WTC11 (cell line): ENCODE measurements around the gene PLA2G4E. TPM values are rescaled to one million over a fixed set of nuclear protein-coding genes. Genes with fewer than 3 reads are reported as not detected.

Source experiments
- ATAC-seq: fragments of 200-7000 bp; cut with Tn5 transposase; 2 replicates; pipeline ENCODE4 v1.10.0; 2021; ENCODE audit warnings: mild to moderate bottlenecking, moderate library complexity
- CTCF ChIA-PET: fragments of 300-600 bp; sonication (Branson Sonifier 250); formaldehyde crosslinking; loops from one replicate; lab custom pipeline; 2021; ENCODE audit warnings: antibody characterized with exemption; lab: Charles Lee
- POLR2A ChIA-PET: fragments of 350-600 bp; sonication (Branson Sonifier 250); formaldehyde crosslinking; loops from one replicate; lab custom pipeline; 2021; ENCODE audit warnings: antibody characterized with exemption; lab: Charles Lee
- DNase-seq: peaks from one replicate; pipeline ENCODE4 v3.0.0; 2021; ENCODE audit warnings: low spot score
- H3K27ac Mint-ChIP-seq: 2 replicates; pipeline ENCODE4 v1.8.0; 2021; ENCODE audit warnings: mixed read lengths
- H3K27me3 Mint-ChIP-seq: 2 replicates; pipeline ENCODE4 v1.8.0; 2021; ENCODE audit warnings: low read depth, mild to moderate bottlenecking, moderate library complexity, mixed read lengths
- H3K36me3 Mint-ChIP-seq: 2 replicates; pipeline ENCODE4 v1.8.0; 2021; ENCODE audit warnings: mixed read lengths
- H3K4me1 Mint-ChIP-seq: 2 replicates; pipeline ENCODE4 v1.8.0; 2022; ENCODE audit warnings: mixed read lengths
- H3K4me3 Mint-ChIP-seq: 2 replicates; pipeline ENCODE4 v1.8.0; 2021; ENCODE audit warnings: mild to moderate bottlenecking, moderate library complexity, mixed read lengths
- H3K9me3 Mint-ChIP-seq: 2 replicates; pipeline ENCODE4 v1.8.0; 2021; ENCODE audit warnings: mixed read lengths
- AFF4 ChIP-seq: sonication (generic); formaldehyde crosslinking; IDR thresholded peaks from 2 replicates; pipeline ENCODE4 v1.8.1; 2023; ENCODE audit warnings: mild to moderate bottlenecking, missing genetic modification reagents, borderline replicate concordance
- ATF2 ChIP-seq: sonication (generic); formaldehyde crosslinking; IDR thresholded peaks from 2 replicates; pipeline ENCODE4 v1.8.1; 2022; ENCODE audit warnings: low read depth, missing genetic modification reagents, borderline replicate concordance
- CDX4 ChIP-seq: fragments of 250-450 bp; sonication (Bioruptor Pico); IDR thresholded peaks from 2 replicates; pipeline ENCODE4 v1.9.0; 2021; ENCODE audit warnings: moderate library complexity, mild to moderate bottlenecking, inconsistent platforms, borderline replicate concordance
- FOXK1 ChIP-seq: sonication (generic); formaldehyde crosslinking; IDR thresholded peaks from 2 replicates; pipeline ENCODE4 v1.8.0; 2022; ENCODE audit warnings: mild to moderate bottlenecking, moderate library complexity, missing genetic modification reagents
- FOXP1 ChIP-seq: sonication (generic); formaldehyde crosslinking; IDR thresholded peaks from 2 replicates; pipeline ENCODE4 v1.8.0; 2022; ENCODE audit warnings: missing genetic modification reagents, mild to moderate bottlenecking, moderate library complexity, borderline replicate concordance
- FOXP4 ChIP-seq: sonication (generic); formaldehyde crosslinking; IDR thresholded peaks from 2 replicates; pipeline ENCODE4 v1.8.0; 2022; ENCODE audit warnings: mild to moderate bottlenecking, missing genetic modification reagents
- GTF2I ChIP-seq: fragments of 250-450 bp; sonication (Bioruptor Pico); conservative IDR thresholded peaks from 2 replicates; pipeline ENCODE4 v1.4.0; 2021; ENCODE audit warnings: mild to moderate bottlenecking
- HMGA2 ChIP-seq: fragments of 250-450 bp; sonication (Bioruptor Pico); IDR thresholded peaks from 2 replicates; pipeline ENCODE4 v1.4.0; 2021; ENCODE audit warnings: mild to moderate bottlenecking, moderate library complexity
- IRF2 ChIP-seq: sonication (generic); formaldehyde crosslinking; IDR thresholded peaks from 2 replicates; pipeline ENCODE4 v1.8.0; 2022; ENCODE audit warnings: low read depth, missing genetic modification reagents, borderline replicate concordance
- MXD4 ChIP-seq: fragments of 250-450 bp; sonication (Bioruptor Pico); IDR thresholded peaks from 2 replicates; pipeline ENCODE4 v1.8.0; 2021; ENCODE audit warnings: mild to moderate bottlenecking, moderate library complexity, borderline replicate concordance
- NR2C2 ChIP-seq: sonication (generic); formaldehyde crosslinking; IDR thresholded peaks from 2 replicates; pipeline ENCODE4 v1.8.0; 2022; ENCODE audit warnings: mild to moderate bottlenecking, missing genetic modification reagents
- PREB ChIP-seq: sonication (generic); formaldehyde crosslinking; IDR thresholded peaks from 2 replicates; pipeline ENCODE4 v1.8.1; 2022; ENCODE audit warnings: mild to moderate bottlenecking, missing genetic modification reagents, moderate library complexity, borderline replicate concordance
- TCF7 ChIP-seq: sonication (generic); formaldehyde crosslinking; IDR thresholded peaks from 2 replicates; pipeline ENCODE4 v1.8.0; 2022; ENCODE audit warnings: mild to moderate bottlenecking, low read depth, missing genetic modification reagents, moderate library complexity
- ZBTB43 ChIP-seq: sonication (generic); formaldehyde crosslinking; IDR thresholded peaks from 2 replicates; pipeline ENCODE4 v1.8.1; 2023; ENCODE audit warnings: mild to moderate bottlenecking, missing genetic modification reagents
- ZNF138 ChIP-seq: sonication (generic); formaldehyde crosslinking; conservative IDR thresholded peaks from 2 replicates; pipeline ENCODE4 v1.8.1; 2022; ENCODE audit warnings: mild to moderate bottlenecking, moderate library complexity, missing genetic modification reagents
- ZNF512 ChIP-seq: sonication (generic); formaldehyde crosslinking; IDR thresholded peaks from 2 replicates; pipeline ENCODE4 v1.8.1; 2022; ENCODE audit warnings: missing genetic modification reagents, borderline replicate concordance
- ZSCAN18 ChIP-seq: fragments of 250-450 bp; sonication (Bioruptor Pico); IDR thresholded peaks from 2 replicates; pipeline ENCODE4 v2.1.2; 2022; ENCODE audit warnings: mild to moderate bottlenecking, moderate library complexity
- total RNA-seq: library from RNA; stranded (reverse); gene quantifications from 3 replicates; pipeline ENCODE4 v1.2.3, GENCODE V29; 2021

PLA2G4E gene
- total RNA-seq, 1 experiment from 2014 or later = not detected

GRCh38 chr15:41968701-41969100 lies 52.1 kb downstream of the PLA2G4E start:
- DNase-seq = no peak
- Mint-ChIP-seq H3K4me1 (peaks cover 41% of the 10 kb centered on the region), H3K36me3 (peaks cover 7% of the 10 kb centered on the region; the same call in 1 of the 2 replicates)
- TF ChIP-seq ZBTB43 (CRISPR knock-in tag) = no peak
- TF ChIP-seq NR2C2 (CRISPR knock-in tag) = no peak
- no peak for TF ChIP-seq TCF7
- no peak for TF ChIP-seq AFF4 (CRISPR knock-in tag)
- TF ChIP-seq HMGA2 (CRISPR knock-in tag) = no peak
- TF ChIP-seq MXD4 (CRISPR knock-in tag) = no peak
- no peak for TF ChIP-seq FOXP4 (CRISPR knock-in tag)
- no peak for TF ChIP-seq PREB (CRISPR knock-in tag)
- TF ChIP-seq IRF2 (CRISPR knock-in tag) = no peak
- TF ChIP-seq, all 79 proteins: peak for 0
- ATAC-seq = no peak
- ChIA-PET POLR2A (no interaction called here), CTCF (no interaction called here)
- H3K27ac Mint-ChIP-seq = no peak overlapping the region
- H3K4me3 Mint-ChIP-seq = no peak overlapping the region
- H3K27me3 Mint-ChIP-seq = no peaks in the 10 kb centered on the region
- no peaks in the 10 kb centered on the region for H3K9me3 Mint-ChIP-seq

- Mint-ChIP-seq H3K4me1 (peaks cover 38% of the 10 kb centered on the region), H3K27me3 (no peaks in the 10 kb centered on the region), H3K9me3 (0 out of 2 replicates have a peak, but pooled peaks cover 3% of the 10 kb centered on the region), H3K36me3 (peaks cover 10% of the 10 kb centered on the region), H3K4me3 (no peak overlapping the region), H3K27ac (peak overlapping the region; percentile 77; the same call in 1 of the 2 replicates)
- CTCF ChIA-PET = interaction anchor here (0.6 to 1.6 kb wide), 2 partner anchors 11 to 519 kb away, joined by 3 to 5 read pairs; no protein-coding TSS in a partner anchor
- no peak for TF ChIP-seq FOXP1 (CRISPR knock-in tag)
- TF ChIP-seq CDX4 (CRISPR knock-in tag) = no peak
- no peak for TF ChIP-seq ZSCAN18 (CRISPR knock-in tag)
- TF ChIP-seq ZNF512 (CRISPR knock-in tag) = no peak
- no peak for TF ChIP-seq FOXK1 (CRISPR knock-in tag)
- no peak for TF ChIP-seq ATF2 (CRISPR knock-in tag)
- no peak for TF ChIP-seq GTF2I (CRISPR knock-in tag)
- TF ChIP-seq ZNF138 (CRISPR knock-in tag) = no peak
- no peak for DNase-seq
- POLR2A ChIA-PET = no interaction called here
- no peak for ATAC-seq
Measured at GRCh38 chr15:41967506-41968206, 53.2 kb downstream of the PLA2G4E start.
